Psoas muscle (tissue), 8 donors: ENCODE data around the gene FOXE3. TPM values are rescaled to one million over a fixed set of nuclear protein-coding genes. Genes with fewer than 3 reads are reported as not detected.

Source experiments
- ATAC-seq, 4 donors: fragments of 200-7000 bp; cut with Tn5 transposase; one replicate each; pipeline ENCODE4 v1.9.1; 2020; ENCODE audit warnings: moderate library complexity in 3 of 4, mild to moderate bottlenecking in 2 of 4
- DNase-seq, 2 donors: peaks; one replicate each; pipeline ENCODE4 v3.0.0-alpha.2; 2020
- H3K27ac ChIP-seq: fragments of 200-600 bp; one replicate; pipeline ENCODE4 v1.8.0; 2022
- H3K27me3 ChIP-seq, 3 donors: fragments of 200-600 bp in 1 of 3; one replicate each; pipeline versions ENCODE4 v1.6.1 to v1.8.0; 2013 to 2022; ENCODE audit warnings: low read length in 2 of 3, mild to moderate bottlenecking in 2 of 3, moderate library complexity in 1 of 3; ENCODE audit not compliant: insufficient read depth in 3 of 3
- H3K36me3 ChIP-seq, 2 donors: fragments of 200-600 bp in 1 of 2; one replicate each; pipeline versions ENCODE4 v1.6.1 to v1.8.0; 2013 to 2022; ENCODE audit warnings: low read depth in 1 of 2, mild to moderate bottlenecking in 1 of 2, moderate library complexity in 1 of 2; ENCODE audit not compliant: insufficient read depth in 1 of 2
- H3K4me1 ChIP-seq: fragments of 200-600 bp; one replicate; pipeline ENCODE4 v1.8.0; 2022
- H3K4me3 ChIP-seq: fragments of 200-600 bp; one replicate; pipeline ENCODE4 v1.8.0; 2022; ENCODE audit warnings: mild to moderate bottlenecking
- H3K9me3 ChIP-seq: fragments of 200-600 bp; one replicate; pipeline ENCODE4 v1.8.0; 2022
- WGBS, 3 donors: extraction: QIAGEN DNeasy Blood & Tissue Kit; methylation state at CpG; one replicate each; pipeline versions ENCODE4 v1.1.6 to v1.1.7; 2013; 5-methylcytosine and 5-hydroxymethylcytosine counted together
- intact Hi-C, 2 donors: fragments of 100-400 bp; cut with DNase I; formaldehyde crosslinking; loops; one replicate each; pipeline versions ENCODE4 v1.11.0 to v1.14.2; 2022
- polyA plus RNA-seq, 3 donors: library from polyadenylated mRNA; stranded (reverse); fragments of 200-250 nt; gene quantifications; one replicate each; pipeline ENCODE4 v1.2.3, GENCODE V29; 2013
- total RNA-seq, 4 donors: library from RNA; stranded (reverse); fragmentation: NEBNext Ultra II Directional in 2 of 4; extraction: Animal tissue kit (Norgen Biotek cat#: 25700) in 2 of 4; gene quantifications; one replicate each; pipeline versions ENCODE4 v1.2.1 to v1.2.4, GENCODE V29; 2021 to 2023
- TF ChIP-seq, protein P1 (sequence below): fragments of 200-600 bp; IDR thresholded peaks from one replicate; pipeline ENCODE4 v1.8.0; 2022; ENCODE audit warnings: antibody characterized with exemption
- donor health status: healthy with polysubstance abuse.
- donor health status: DM: no; HTN: no; CAD: no; lungs with moderate emphysema.
- donor health status: Bipolar disorder and iron deficiency.
- donor health status: healthy.
- donor health status: DM: yes; HTN: yes; CAD: no.
- donor health status: DM: no; HTN: no; CAD: no.
- donor health status: DM: no; HTN: no; CAD: no.
- donor health status: DM: yes; HTN: yes; CAD: no.

FOXE3 gene
- total and polyA plus RNA-seq, 7 donors, result 0.03 to 0.10 (median 0.08) TPM; not detected in 4

DNA sequence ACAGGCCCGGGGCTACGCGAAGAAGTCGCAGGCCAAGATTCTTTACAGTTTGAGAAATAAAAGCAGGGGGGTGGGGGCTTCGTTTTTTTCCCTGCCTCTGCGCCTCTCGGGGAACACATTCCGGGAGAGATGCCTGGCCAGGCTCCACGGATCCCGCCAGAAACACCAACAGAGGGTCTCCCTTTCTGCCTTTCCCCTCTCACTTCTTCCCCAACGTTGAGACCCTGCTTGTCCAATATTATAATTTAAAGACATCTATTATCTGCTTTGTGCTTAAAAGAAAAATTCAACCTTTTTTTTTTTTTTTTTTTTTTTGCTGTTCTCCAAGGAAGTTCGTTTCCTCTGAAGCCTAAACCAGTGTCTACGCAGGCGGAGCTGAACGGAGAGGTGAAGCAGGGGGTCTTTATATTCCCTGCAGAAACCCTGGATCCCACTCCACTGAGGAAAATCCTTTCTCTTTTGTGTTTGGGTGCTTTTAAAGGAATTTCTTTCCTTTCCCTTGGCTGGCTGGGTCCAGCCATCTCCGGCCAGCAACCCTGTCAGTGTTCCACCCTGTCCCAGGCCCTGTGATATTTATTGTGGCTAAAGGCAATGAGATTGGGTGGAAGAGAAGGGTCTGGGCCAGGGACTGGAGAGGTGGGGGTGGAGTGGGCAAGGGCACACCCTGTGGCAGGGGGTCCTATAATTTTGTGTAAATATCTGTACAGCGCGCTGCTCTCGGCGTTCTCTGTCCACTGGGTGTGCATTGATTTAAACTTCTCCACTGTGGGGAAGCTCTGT lies 23.9 kb downstream of the FOXE3 start:
- TF ChIP-seq, protein P1, sequence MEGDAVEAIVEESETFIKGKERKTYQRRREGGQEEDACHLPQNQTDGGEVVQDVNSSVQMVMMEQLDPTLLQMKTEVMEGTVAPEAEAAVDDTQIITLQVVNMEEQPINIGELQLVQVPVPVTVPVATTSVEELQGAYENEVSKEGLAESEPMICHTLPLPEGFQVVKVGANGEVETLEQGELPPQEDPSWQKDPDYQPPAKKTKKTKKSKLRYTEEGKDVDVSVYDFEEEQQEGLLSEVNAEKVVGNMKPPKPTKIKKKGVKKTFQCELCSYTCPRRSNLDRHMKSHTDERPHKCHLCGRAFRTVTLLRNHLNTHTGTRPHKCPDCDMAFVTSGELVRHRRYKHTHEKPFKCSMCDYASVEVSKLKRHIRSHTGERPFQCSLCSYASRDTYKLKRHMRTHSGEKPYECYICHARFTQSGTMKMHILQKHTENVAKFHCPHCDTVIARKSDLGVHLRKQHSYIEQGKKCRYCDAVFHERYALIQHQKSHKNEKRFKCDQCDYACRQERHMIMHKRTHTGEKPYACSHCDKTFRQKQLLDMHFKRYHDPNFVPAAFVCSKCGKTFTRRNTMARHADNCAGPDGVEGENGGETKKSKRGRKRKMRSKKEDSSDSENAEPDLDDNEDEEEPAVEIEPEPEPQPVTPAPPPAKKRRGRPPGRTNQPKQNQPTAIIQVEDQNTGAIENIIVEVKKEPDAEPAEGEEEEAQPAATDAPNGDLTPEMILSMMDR, result no peak
- intact Hi-C loops, result loop anchor here (5.0 kb wide), 1 partner anchor 272 kb away; no protein-coding TSS in a partner anchor
- Histone ChIP-seq H3K9me3 (no peaks in the 10 kb centered on the region), H3K27me3 (peaks cover 0 to 91% (median 63%) of the 10 kb centered on the region in 3 donors), H3K4me3 (peak overlapping the region; percentile 69), H3K27ac (no peak overlapping the region), H3K4me1 (peaks cover 2% of the 10 kb centered on the region), H3K36me3 (no peaks in the 10 kb centered on the region)
- no peak for ATAC-seq
- 82 to 84% (median 83%) methylated on average over 20 of the region's 20 CpGs for WGBS, 3 donors
- no peak for DNase-seq

DNA sequence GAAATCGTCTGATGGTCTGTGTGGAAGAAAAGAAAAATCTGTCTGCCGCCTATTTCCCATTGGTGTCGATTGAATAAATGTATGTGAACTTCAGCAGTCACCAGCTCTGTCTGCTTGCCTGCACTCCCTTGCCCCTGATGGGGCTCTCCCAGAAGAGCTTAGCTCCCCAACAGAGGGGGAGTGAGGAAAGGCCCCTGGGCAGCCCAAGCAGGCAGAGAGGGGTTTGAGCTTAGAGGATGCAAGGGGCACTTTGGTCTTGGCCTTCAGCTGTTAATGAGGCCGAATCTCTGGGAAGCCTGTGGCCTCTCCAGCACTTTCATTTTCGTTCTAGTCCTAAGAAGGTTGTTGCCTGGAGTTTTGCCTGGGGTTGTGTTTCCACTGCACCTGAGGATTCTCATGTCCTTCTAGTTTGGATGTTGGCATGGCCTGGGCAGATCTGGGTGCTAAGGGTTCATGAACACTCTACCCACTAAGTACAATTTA lies 24.6 kb downstream of the FOXE3 start:
- H3K36me3 ChIP-seq, result no peaks in the 10 kb centered on the region
- H3K27ac ChIP-seq, result no peak overlapping the region
- H3K4me1 ChIP-seq, result peaks cover 5% of the 10 kb centered on the region
- ATAC-seq (no peak), DNase-seq (no peak)
- intact Hi-C loops, result no loop called here
- no peaks in the 10 kb centered on the region for H3K9me3 ChIP-seq
- TF ChIP-seq, protein P1, result no peak
- WGBS, 3 donors, result 69 to 75% (median 69%) methylated on average over 5 of the region's 5 CpGs
- H3K4me3 ChIP-seq, result no peak overlapping the region
- H3K27me3 ChIP-seq, result peaks cover 0 to 91% (median 67%) of the 10 kb centered on the region in 3 donors

DNA sequence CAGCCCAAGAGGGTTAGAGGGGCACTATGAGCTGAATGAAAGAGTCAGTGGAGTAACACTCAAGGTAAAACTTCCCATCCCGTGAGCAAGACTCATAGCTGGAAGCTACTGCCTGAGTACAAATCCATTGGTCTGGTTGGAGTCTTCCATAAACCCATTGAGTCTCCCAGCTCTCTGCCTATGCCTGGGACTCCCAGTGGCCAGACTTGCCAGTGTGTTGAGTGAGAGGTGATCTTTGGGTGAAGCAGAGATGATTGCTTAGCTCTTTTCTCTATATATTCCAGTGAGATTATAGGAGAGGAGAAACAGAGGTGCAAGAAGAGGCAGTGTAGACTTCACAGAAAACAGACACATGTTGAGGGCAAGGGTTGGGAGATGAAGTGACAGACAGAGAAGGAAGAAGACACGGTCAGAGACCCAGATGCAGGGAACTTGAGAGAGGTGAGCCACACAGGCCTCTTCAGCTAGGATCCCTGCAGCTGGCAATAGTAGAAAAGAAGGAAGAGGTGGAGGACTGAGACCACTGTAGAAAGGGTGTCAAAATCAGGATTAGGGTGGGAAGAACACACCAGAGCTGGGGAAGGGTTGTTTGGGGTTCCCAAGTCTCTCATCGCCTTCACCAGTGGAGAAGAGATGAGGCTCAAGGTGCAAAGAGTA lies 25.5 kb downstream of the FOXE3 start:
- intact Hi-C loops, result no loop called here
- no peaks in the 10 kb centered on the region for H3K36me3 ChIP-seq
- ATAC-seq (no peak), DNase-seq (no peak)
- no peak overlapping the region for H3K27ac ChIP-seq
- 87 to 100% (median 94%) methylated on average over 3 of the region's 3 CpGs for WGBS, 3 donors
- TF ChIP-seq, protein P1, result no peak
- H3K4me3 ChIP-seq, result no peak overlapping the region
- H3K9me3 ChIP-seq, result no peaks in the 10 kb centered on the region
- H3K27me3 ChIP-seq, result peaks cover 0 to 91% (median 62%) of the 10 kb centered on the region in 3 donors
- peaks cover 5% of the 10 kb centered on the region for H3K4me1 ChIP-seq

DNA sequence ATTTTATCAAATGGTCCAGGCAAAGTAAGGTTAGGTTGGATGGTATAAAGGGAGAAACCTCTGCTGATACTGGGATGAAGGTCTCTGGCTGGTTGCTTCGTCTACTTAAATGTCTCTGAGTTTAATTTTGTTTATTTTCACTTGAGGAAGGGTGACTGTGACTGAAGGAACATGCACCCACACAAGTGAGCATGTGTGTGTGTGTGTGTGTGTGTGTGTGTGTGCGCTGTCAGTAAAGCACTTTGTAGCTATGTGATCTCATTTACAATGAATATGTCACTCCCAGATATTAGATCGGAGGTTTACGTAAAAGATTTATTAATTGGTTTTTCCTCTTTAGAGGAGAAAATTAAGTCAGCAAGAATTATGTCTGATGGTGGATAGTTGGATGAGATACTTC lies 26.1 kb downstream of the FOXE3 start:
- intact Hi-C loops, result no loop called here
- ATAC-seq (no peak), DNase-seq (no peak)
- Histone ChIP-seq H3K9me3 (no peaks in the 10 kb centered on the region), H3K27ac (no peak overlapping the region), H3K36me3 (no peaks in the 10 kb centered on the region), H3K4me1 (peaks cover 5% of the 10 kb centered on the region), H3K4me3 (no peak overlapping the region), H3K27me3 (peaks cover 0 to 91% (median 66%) of the 10 kb centered on the region in 3 donors)
- 90 to 95% (median 94%) methylated on average over 4 of the region's 4 CpGs for WGBS, 3 donors
- TF ChIP-seq, protein P1, result no peak
